PC-9 (cell line): ENCODE data around the gene HSD17B13.

Experiments
- EZH2 ChIP-seq: fragments of 200-600 bp; sonication (generic); IDR thresholded peaks from 2 replicates; pipeline ENCODE4 v1.8.0; 2017; ENCODE audit warnings: antibody characterized with exemption, low read depth
- TF ChIP-seq, protein P1 (sequence below): fragments of 200-600 bp; sonication (generic); conservative IDR thresholded peaks from 2 replicates; pipeline ENCODE4 v1.6.1; 2017; ENCODE audit warnings: mixed run types, antibody characterized with exemption, mild to moderate bottlenecking, moderate library complexity

DNA sequence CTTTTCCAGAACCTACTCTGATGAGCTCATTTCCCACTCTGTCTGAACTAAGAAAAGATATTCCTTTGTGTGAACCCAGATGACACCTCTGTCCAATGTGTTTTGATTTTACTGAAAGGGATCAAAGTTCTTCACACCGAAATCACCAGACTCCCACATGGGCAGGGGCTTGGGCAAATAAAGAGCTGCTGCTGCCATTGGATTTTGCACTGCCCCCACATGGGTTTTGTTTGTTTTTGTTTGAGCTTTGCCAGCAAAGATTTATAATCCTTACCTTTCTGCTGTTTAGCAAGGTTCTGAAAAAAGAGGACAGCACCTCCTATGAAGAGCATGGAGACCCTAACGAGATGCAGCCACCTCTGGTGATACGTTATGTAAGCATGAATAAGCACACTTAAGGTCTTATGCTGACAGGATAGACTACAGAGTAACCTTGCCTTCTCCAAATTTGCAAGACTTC, 44.3 kb downstream of the HSD17B13 start:
- TF ChIP-seq, protein P1, sequence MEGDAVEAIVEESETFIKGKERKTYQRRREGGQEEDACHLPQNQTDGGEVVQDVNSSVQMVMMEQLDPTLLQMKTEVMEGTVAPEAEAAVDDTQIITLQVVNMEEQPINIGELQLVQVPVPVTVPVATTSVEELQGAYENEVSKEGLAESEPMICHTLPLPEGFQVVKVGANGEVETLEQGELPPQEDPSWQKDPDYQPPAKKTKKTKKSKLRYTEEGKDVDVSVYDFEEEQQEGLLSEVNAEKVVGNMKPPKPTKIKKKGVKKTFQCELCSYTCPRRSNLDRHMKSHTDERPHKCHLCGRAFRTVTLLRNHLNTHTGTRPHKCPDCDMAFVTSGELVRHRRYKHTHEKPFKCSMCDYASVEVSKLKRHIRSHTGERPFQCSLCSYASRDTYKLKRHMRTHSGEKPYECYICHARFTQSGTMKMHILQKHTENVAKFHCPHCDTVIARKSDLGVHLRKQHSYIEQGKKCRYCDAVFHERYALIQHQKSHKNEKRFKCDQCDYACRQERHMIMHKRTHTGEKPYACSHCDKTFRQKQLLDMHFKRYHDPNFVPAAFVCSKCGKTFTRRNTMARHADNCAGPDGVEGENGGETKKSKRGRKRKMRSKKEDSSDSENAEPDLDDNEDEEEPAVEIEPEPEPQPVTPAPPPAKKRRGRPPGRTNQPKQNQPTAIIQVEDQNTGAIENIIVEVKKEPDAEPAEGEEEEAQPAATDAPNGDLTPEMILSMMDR: no peak
- TF ChIP-seq EZH2: no peak
